ENCODE results near the gene RBM20.
"Not testable (repeated sequence)": the region's sequence is repeated elsewhere in the genome, so short reads cannot be mapped to it uniquely, and the experiment has no call there.

The RBM20 gene

GRCh38 chr10:110744782-110745181 lies 100.6 kb downstream of the RBM20 start:
- no peak for DNase-seq

GRCh38 chr10:110746254-110746826 lies 102.2 kb downstream of the RBM20 start:
- peak; percentile 30 for DNase-seq

- DNase-seq = no peak
Observed at GRCh38 chr10:110746969-110747608, 103.0 kb downstream of the RBM20 start.

DNA sequence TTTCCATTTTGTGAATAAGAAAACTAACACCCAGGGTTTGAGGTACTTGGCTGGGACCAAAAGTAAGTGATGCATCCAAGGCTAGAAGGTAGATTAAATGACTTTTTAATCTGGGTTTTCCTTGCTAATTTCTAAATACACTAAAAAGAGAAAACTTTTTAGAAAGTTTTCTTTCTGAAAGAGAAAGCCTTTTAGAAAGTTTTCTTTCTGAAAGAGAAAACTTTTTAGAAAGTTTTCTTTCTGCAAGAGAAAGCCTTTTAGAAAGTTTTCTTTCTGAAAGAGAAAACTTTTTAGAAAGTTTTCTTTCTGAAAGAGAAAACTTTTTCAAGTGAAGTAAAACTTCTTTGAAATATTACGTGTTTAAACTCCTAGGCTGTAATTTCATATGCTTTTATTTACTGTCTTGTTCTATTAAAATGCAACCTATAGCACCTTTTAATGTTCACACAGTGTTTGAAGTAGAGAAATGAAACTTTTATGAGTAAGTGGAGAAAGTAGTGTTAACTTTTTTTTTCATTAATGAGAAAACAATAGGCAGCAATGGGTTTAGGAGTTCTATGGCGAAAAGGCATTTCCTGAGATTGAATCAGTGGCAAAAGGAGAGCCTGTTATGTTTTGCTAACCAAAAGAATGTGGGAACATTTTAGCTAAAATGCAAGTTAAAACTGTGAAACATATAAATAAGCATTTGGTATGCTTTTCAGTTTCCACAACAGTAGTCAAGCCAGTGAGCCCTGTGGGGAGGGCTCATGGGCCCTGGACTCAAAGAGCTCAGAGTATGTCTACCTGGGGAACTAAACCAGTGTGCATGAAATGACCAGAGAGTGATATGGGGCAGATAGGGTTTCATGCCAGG lies 103.7 kb downstream of the RBM20 start:
- no peak for DNase-seq

DNA sequence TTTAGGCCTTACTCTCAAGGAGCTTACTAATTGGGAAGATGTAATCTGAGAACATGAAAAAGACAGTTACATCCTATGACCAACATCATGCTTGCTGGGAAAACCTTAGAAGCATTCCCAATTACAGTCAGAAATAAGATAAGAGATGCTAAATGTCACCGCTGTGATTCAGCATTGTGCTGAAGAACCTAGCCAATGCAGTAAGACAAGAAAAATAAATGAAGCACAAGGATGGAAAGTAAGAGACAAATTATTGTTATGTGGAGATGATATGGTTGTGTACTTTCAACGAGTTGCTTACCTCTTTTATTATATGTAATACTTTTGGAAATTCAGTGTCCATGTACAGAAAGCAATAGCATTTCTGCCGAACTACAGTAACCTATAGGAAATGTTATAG lies 104.8 kb downstream of the RBM20 start:
- no peak for DNase-seq

DNA sequence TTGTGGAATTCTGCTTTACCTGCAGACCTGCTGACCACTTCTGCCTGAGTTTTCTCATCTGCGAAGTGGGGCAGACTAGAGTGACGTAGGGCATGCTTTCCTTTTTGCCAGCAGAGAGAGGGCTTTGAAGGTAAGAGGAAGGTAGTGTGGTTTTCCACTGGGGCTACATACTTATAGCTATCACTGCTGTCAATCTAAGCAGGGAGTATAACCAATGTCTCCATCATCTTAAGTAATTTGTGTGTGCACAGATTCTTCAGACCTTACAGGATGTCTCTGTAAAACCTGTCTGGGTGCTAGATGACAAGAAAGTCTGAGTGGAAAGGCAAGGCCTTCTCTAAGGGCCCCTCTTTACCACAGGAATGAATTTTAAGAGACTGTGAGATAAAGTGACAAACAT lies 106.8 kb downstream of the RBM20 start:
- no peak for DNase-seq

GRCh38 chr10:110751850-110752249 lies 107.7 kb downstream of the RBM20 start:
- DNase-seq = no peak

- DNase-seq = no peak
Observed at GRCh38 chr10:110753462-110753861, 109.3 kb downstream of the RBM20 start.

DNA sequence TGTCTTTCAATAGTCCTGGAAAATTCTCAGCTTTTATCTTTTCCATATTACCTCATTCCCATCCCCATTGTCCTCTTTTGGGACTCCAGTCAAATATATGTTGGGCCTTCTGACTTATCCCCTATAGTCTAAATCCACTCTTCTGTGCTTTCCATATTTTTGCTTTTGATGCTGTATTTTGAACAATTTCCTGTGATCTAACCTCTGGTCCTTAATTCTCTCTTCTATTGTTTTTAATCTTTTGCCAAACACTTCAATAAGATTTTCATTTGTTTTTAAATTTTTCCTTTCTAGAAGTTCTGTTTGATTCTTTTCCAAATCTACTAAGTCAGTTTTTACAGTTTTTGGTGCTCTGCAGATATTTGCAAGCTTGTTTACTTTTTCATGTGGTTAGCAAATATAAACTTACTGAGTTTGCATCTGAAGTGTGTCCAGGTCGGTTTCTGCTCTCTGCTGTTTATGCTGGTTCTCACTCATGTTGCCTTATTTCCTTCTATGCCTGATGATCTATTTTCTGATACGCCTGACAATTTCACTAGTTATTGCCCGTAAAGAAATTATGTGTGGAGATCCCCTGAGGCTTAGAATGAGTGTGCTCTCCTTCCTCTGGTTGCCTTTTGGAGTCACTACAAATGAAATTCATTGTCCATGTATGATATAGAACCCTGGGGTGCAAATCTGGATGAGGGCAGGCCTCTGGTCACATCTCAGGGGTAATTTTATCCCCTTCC lies 110.4 kb downstream of the RBM20 start:
- DNase-seq = no peak

DNA sequence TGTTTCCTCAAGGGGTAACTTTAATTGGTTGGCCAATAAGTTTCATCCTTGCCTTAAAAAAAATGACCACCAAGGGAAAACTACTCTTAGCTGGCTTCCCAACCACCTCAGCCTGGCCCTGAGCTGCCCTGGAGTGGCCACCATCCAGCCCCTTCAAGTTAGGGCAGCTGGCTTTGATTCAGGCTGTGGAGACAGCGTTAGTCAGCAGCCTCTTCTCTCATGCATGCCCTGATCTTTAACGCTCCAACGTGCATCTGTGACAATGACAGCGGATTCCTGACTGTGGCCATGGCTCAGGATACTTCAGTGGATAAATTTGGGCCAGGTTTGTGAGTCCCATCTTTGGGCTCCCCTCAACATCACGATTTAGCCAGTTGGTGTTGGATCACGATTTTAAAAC lies 111.6 kb downstream of the RBM20 start:
- DNase-seq = no peak

DNA sequence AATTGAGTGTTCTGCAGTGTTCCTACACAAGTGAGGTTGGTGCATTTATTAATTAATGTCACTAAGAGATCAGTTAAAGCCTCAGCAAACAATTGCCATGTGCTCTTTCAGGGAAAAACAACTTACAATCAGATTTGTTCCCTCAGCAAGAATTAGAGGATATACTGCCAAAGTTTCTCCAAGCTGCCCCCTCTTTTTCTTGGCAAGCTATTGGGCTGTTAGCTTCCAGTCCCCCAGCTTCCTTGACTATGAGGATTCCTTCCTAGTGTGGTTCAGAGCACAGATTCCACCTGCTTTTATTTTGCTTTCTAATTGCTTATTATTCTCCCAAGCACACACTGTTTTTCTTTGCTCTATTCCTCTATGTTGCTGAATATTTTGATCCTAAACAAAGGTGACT lies 112.7 kb downstream of the RBM20 start:
- DNase-seq = no peak

- no peak for DNase-seq
Observed at GRCh38 chr10:110757586-110757985, 113.5 kb downstream of the RBM20 start.

- no peak for DNase-seq
Observed at GRCh38 chr10:110758128-110758765, 114.1 kb downstream of the RBM20 start.

DNA sequence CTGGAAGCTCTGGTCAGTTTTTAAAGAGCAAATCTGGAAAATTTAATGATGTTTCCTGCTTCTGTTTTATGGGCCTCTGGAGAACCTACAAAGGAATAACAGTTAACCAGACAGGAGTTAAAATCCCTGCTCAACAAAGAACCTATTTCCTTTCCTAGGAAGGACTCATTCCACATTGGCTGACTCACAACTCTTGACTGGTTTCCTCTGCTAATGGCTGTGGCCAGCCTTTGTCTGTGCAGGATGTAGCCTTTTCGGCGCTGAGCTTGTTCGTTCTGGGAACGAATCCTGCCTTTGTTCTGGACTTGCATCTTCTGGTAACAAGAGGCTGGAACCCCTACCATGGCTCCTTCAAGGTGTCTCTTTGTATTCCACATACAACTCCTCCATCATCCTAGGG lies 114.8 kb downstream of the RBM20 start:
- no peak for DNase-seq

GRCh38 chr10:110759523-110759922 lies 115.4 kb downstream of the RBM20 start:
- DNase-seq = no peak

DNA sequence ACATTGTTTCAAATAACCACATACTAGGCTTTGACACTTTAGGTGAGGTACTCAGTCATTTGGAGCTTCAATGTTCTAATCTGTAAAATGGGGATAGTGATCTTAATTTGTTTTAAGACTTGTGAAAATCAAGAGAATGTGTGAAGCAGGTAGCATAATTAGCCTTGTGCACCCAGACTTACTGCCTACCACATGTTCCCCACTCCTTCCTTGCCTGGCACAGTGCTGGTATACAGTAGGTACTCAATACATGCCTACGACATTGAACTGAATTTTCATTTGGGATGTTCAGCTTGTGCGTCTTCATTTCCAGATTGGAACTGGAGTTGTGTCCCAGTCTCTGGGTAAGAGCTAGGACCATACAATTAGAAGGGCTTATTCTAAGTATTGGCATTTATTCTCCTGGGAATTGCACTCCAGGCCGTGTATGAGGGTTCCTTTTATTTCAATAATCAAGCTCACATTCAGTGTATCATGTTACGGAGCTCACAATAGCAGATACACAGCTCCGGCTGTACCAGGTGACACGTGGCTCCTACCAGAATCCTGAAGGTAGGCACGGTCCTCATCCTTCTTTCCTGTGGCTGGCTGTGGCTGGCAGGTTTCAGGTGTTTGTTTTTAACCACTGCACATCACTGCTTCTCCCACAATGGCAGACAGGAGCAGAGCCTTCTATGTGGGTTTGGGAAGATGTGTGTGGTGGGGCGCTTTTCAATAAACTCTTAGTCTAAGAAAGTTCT lies 118.1 kb downstream of the RBM20 start:
- DNase-seq = no peak

DNA sequence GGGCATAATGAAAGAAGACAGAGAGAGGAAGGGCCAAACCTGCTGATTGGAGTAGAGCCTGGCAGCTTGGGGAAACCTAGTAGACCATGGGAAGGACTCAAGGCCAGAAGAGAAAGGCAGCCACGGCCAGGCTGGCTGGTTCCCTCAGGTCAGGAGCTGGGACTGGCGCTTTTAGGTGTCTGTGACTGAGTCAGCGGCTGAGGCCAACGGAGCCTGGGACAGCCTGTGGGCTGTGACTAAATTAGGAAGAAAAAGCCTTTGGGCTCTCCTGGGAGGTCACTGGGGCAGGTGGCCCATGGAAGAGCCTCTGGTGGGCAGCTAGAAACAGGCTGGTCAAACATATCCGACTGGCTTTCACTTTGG lies 118.7 kb downstream of the RBM20 start:
- DNase-seq = no peak

DNA sequence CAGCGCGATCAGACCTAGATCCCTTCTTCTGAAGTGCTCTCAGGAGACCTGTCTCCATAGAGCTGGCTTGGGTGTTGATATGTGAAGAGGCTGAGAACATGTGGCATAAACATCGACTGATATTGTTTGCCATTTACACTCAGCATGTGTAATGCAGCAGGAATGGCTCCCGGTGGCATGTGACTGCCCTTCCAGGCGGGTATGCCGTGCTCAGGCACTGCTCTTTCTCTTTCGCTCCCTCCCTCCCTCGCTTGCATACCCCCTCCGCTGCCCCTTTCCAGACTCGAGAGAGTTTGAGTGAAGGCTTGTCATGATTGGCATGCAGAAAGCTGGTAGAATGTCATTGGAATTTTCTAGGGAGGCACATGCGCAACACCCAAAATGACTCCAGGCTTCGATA lies 120.2 kb downstream of the RBM20 start:
- DNase-seq = no peak

- DNase-seq = no peak
Observed at GRCh38 chr10:110764793-110765512, 120.8 kb downstream of the RBM20 start.

- DNase-seq = no peak
Observed at GRCh38 chr10:110765513-110766319, 121.6 kb downstream of the RBM20 start.

GRCh38 chr10:110767601-110768000 lies 123.5 kb downstream of the RBM20 start:
- not testable (repeated sequence) for DNase-seq
